ENCODE measurements around the gene FUT6.
"Not testable (repeated sequence)": the region's sequence is repeated elsewhere in the genome, so short reads cannot be mapped to it uniquely, and the experiment has no call there.

Gene FUT6

GRCh38 chr19:5850743-5851293 lies 11.3 kb upstream of the FUT6 start:
- no peak for DNase-seq (ENCODE audit: extremely low read depth, low read depth)
- no peak for TF ChIP-seq CTCF (IDR thresholded peaks at IDR 0.05; ENCODE audit: low read depth, low read length, missing control alignments)
- H3K4me3 ChIP-seq (replicated peaks; ENCODE audit: low read depth, low read length): no peak overlapping the region

- DNase-seq (ENCODE audit: extremely low read depth, low read depth): no peak
- no peak for TF ChIP-seq CTCF (IDR thresholded peaks at IDR 0.05; ENCODE audit: low read depth, low read length, missing control alignments)
- H3K4me3 ChIP-seq (replicated peaks; ENCODE audit: low read depth, low read length): no peak overlapping the region
Measured at GRCh38 chr19:5850189-5850588, 10.7 kb upstream of the FUT6 start.

DNA sequence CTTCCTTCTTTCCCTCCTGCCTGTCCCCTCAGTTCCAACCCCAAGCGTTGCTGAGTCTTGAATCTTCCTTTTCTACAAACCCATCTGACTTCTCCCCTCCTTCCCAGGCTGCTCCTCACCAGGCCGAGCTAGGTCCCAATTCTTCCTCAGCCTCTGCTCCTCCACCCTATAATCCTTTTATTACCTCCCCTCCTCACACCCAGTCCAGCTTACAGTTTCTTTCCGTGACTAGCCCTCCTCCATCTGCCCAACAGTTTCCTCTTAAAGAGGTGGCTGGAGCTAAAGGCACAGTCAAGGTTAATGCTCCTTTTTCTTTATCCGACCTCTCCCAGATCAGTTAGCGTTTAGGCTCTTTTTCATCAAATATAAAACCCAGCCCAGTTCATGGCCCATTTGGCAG lies 9.1 kb upstream of the FUT6 start:
- not testable (repeated sequence) for DNase-seq (ENCODE audit: extremely low read depth, low read depth); H3K4me3 ChIP-seq (replicated peaks; ENCODE audit: low read depth, low read length)

GRCh38 chr19:5847846-5848245 lies 8.3 kb upstream of the FUT6 start:
- not testable (repeated sequence) for DNase-seq (ENCODE audit: extremely low read depth, low read depth); H3K4me3 ChIP-seq (replicated peaks; ENCODE audit: low read depth, low read length)

- DNase-seq (ENCODE audit: extremely low read depth, low read depth): no peak
- H3K4me3 ChIP-seq (replicated peaks; ENCODE audit: low read depth, low read length): no peak overlapping the region
- no peak for TF ChIP-seq CTCF (IDR thresholded peaks at IDR 0.05; ENCODE audit: low read depth, low read length, missing control alignments)
Measured at GRCh38 chr19:5844456-5845433, 5.2 kb upstream of the FUT6 start.

DNA sequence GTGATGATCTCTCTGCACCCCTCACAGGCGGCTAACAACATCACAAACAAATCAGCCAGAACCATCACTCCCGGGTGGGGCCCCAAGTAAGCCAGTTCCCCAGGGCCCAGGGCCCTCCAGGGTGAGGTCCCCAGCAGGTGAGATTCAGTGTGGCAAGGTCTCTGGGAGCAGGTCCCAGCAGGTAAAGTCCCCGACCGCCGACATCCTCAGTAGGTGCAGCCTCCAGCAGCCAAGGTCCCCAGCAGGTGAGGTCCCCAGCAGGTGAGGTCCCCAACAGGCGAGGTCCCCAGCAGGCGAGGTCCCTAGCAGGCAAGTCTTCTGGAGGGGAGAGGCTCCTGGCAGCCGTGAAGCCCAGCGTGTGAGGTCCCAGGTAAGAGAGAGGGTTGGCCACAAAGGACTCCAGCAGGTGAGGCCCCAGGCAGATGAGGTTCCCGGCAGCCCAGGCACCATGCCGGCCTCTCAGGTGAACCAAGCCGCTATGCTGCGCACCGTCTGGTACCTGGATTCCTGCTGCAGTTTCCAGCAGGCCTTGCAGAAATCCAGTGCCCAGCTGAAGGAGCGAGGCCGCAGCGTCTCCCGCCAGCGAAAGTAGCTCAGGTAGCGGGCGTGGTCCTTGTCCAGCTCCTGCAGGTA lies 3.9 kb upstream of the FUT6 start:
- no peak for TF ChIP-seq CTCF (IDR thresholded peaks at IDR 0.05; ENCODE audit: low read depth, low read length, missing control alignments)
- H3K4me3 ChIP-seq (replicated peaks; ENCODE audit: low read depth, low read length): no peak overlapping the region
- no peak for DNase-seq (ENCODE audit: extremely low read depth, low read depth)

GRCh38 chr19:5841735-5842111 lies 2.2 kb upstream of the FUT6 start:
- DNase-seq (ENCODE audit: extremely low read depth, low read depth); H3K4me3 ChIP-seq (replicated peaks; ENCODE audit: low read depth, low read length): not testable (repeated sequence)

DNA sequence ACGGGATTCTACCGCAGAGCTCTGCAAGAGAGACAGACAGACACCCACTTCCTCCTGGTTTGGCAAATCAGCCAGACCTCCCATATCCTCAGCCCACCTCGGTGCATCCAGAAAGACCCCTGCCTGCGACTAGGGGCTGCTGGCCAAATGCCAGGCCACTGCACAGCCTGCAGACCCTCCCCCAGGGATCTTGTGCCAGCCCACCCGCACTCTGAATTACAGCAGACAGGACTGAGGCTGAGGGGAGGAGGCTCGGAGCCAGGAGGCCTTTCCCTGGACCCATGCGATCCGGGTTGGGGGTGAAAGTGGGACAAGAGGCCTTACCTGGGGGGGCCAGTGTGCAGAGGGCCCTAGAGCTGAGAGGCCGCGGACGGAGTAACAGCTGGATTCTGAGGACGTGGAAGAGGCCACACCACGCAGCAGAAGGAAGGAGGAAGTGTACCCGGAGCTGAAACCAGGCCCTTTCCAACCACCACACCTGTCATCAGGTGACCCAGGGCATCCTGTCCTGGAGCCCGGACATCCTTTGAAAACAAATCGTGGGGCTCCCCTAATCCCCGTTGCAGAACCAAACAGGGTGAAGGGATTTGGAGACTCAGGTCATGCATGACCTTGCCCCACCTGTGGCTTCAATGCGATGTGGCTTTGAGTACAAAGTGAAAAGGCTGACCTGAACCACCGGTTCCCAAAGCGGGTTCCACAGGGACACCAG lies 993 bp downstream of the FUT6 start:
- DNase-seq (ENCODE audit: extremely low read depth, low read depth): no peak
- no peak overlapping the region for H3K4me3 ChIP-seq (replicated peaks; ENCODE audit: low read depth, low read length)
- no peak for TF ChIP-seq CTCF (IDR thresholded peaks at IDR 0.05; ENCODE audit: low read depth, low read length, missing control alignments)

Data from HFF-Myc (cell line).